ENCODE results near the gene HBG2.

The HBG2 gene

DNA sequence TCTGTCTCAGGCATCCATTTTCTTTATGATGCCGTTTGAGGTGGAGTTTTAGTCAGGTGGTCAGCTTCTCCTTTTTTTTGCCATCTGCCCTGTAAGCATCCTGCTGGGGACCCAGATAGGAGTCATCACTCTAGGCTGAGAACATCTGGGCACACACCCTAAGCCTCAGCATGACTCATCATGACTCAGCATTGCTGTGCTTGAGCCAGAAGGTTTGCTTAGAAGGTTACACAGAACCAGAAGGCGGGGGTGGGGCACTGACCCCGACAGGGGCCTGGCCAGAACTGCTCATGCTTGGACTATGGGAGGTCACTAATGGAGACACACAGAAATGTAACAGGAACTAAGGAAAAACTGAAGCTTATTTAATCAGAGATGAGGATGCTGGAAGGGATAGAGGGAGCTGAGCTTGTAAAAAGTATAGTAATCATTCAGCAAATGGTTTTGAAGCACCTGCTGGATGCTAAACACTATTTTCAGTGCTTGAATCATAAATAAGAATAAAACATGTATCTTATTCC lies 26.1 kb upstream of the HBG2 start:
- no peaks in the 10 kb centered on the region for H3K9me3 ChIP-seq (ENCODE audit: control insufficient read depth in 1 of 2, low read length in 2 of 2)
- no peaks in the 10 kb centered on the region for H3K36me3 ChIP-seq (ENCODE audit: control insufficient read depth in 1 of 2, insufficient read depth in 2 of 2, low read length in 2 of 2)
- no peaks in the 10 kb centered on the region for H3K4me1 ChIP-seq (ENCODE audit: control insufficient read depth in 1 of 2, insufficient read depth in 2 of 2, low read length in 2 of 2)
- no peak overlapping the region for H3K4me3 ChIP-seq (ENCODE audit: low read depth in 1 of 2, low read length in 2 of 2)
- H3K27me3 ChIP-seq (ENCODE audit: low read depth, low read length): no peaks in the 10 kb centered on the region
- H3K27ac ChIP-seq (ENCODE audit: low read length): no peak overlapping the region

DNA sequence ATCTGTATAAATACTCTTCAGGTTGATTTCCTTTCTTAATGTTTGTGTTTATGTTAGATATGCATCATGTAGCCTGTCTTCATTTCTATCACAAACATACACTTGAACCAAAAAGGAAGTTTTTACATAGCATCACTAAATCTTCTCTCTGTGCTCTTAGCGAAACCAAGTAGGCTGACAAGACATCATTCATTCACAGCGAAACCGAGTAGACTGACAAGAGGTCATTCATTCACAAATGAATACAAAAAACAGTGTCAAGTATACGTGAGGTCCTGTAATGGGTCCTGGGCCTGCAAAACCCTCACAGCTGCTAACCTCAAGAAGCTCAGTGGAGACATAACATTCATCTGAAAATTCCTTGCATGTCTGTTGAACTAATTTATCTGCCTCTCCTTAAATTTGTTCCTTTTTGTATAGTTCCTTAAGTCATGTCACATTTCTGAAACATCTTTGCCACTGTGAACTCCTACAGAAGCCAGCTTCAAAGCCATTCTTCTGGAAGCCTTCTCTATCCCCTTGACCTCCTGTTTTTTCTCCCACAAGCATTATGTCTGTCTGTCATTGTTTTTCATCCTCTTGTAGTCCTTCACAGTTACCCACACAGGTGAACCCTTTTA lies 25.0 kb upstream of the HBG2 start:
- no peak overlapping the region for H3K4me3 ChIP-seq (ENCODE audit: low read depth in 1 of 2, low read length in 2 of 2)
- H3K27ac ChIP-seq (ENCODE audit: low read length): no peak overlapping the region
- H3K36me3 ChIP-seq (ENCODE audit: control insufficient read depth in 1 of 2, insufficient read depth in 2 of 2, low read length in 2 of 2): no peaks in the 10 kb centered on the region
- H3K27me3 ChIP-seq (ENCODE audit: low read depth, low read length): no peaks in the 10 kb centered on the region
- H3K4me1 ChIP-seq (ENCODE audit: control insufficient read depth in 1 of 2, insufficient read depth in 2 of 2, low read length in 2 of 2): no peaks in the 10 kb centered on the region
- no peaks in the 10 kb centered on the region for H3K9me3 ChIP-seq (ENCODE audit: control insufficient read depth in 1 of 2, low read length in 2 of 2)

DNA sequence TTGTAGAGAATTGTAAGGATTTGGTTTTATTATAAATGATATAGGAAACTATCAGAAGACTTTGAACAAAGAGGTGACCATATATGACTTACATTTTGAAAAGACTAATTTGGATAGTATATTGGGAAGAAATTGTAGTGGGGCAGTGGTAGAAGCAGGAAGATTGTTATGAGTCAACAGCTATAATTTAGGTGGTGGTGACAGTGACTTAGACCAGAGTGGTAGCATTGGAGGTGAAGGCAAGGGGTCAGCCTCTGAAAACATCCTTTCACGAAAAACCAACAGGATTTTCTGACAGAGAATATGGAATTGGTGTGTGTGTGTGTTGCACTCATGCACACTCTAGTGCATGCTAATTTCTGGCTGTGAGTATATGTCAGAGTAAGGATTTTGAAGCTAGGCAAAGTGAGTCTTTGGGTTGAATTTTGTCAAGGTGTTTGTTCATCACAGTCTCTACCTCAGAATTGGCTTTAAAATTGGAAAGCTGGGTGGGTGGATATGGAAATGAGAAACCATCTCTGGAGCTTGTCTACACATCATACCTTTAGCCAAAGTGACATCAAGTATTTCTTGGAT lies 23.3 kb upstream of the HBG2 start:
- Histone ChIP-seq H3K27me3 (ENCODE audit: low read depth, low read length) (no peaks in the 10 kb centered on the region), H3K36me3 (ENCODE audit: control insufficient read depth in 1 of 2, insufficient read depth in 2 of 2, low read length in 2 of 2) (no peaks in the 10 kb centered on the region), H3K4me3 (ENCODE audit: low read depth in 1 of 2, low read length in 2 of 2) (no peak overlapping the region), H3K9me3 (ENCODE audit: control insufficient read depth in 1 of 2, low read length in 2 of 2) (no peaks in the 10 kb centered on the region), H3K27ac (ENCODE audit: low read length) (no peak overlapping the region), H3K4me1 (ENCODE audit: control insufficient read depth in 1 of 2, insufficient read depth in 2 of 2, low read length in 2 of 2) (no peaks in the 10 kb centered on the region)

DNA sequence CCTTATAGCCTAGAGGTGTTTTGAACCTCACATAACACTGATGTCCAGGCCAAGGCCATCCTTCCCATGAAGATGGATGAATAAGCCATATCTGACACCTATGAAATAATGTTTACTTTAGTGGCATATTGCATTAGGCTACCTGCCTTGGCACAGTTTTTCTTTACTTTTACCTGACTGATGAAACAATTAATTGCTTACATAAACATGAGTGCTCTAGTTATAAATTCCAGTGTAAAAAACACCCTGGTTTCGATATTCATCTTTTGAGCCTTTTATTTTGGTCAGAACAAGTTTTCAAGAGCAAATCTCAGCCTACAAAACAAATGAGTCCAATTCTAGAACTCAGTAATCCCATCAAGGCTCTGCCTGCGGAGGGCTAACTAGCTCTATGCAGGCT lies 22.1 kb upstream of the HBG2 start:
- H3K4me1 ChIP-seq (ENCODE audit: control insufficient read depth in 1 of 2, insufficient read depth in 2 of 2, low read length in 2 of 2): no peaks in the 10 kb centered on the region
- H3K9me3 ChIP-seq (ENCODE audit: control insufficient read depth in 1 of 2, low read length in 2 of 2): no peaks in the 10 kb centered on the region
- H3K27me3 ChIP-seq (ENCODE audit: low read depth, low read length): no peaks in the 10 kb centered on the region
- no peaks in the 10 kb centered on the region for H3K36me3 ChIP-seq (ENCODE audit: control insufficient read depth in 1 of 2, insufficient read depth in 2 of 2, low read length in 2 of 2)
- H3K4me3 ChIP-seq (ENCODE audit: low read depth in 1 of 2, low read length in 2 of 2): no peak overlapping the region
- H3K27ac ChIP-seq (ENCODE audit: low read length): no peak overlapping the region

DNA sequence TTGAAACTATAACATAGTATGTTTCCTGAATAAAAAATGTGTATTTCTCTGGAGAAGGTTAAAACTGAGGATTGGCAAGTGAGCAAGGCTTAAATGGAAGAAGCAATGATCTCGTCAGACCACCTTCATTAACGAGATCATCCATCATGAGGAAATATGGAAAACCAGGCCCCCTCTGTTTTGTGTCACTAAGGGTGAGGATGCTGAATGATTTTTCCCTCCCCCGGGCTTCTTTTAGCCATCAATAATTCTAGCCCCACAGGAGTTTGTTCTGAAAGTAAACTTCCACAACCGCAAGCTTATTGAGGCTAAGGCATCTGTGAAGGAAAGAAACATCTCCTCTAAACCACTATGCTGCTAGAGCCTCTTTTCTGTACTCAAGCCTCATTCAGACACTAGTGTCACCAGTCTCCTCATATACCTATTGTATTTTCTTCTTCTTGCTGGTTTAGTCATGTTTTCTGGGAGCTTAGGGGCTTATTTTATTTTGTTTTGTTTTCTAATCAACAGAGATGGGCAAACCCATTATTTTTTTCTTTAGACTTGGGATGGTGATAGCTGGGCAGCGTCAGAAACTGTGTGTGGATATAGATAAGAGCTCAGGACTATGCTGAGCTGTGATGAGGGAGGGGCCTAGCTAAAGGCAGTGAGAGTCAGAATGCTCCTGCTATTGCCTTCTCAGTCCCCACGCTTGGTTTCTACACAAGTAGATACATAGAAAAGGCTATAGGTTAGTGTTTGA lies 21.0 kb upstream of the HBG2 start:
- no peaks in the 10 kb centered on the region for H3K4me1 ChIP-seq (ENCODE audit: control insufficient read depth in 1 of 2, insufficient read depth in 2 of 2, low read length in 2 of 2)
- no peaks in the 10 kb centered on the region for H3K36me3 ChIP-seq (ENCODE audit: control insufficient read depth in 1 of 2, insufficient read depth in 2 of 2, low read length in 2 of 2)
- no peaks in the 10 kb centered on the region for H3K27me3 ChIP-seq (ENCODE audit: low read depth, low read length)
- no peak overlapping the region for H3K27ac ChIP-seq (ENCODE audit: low read length)
- no peak overlapping the region for H3K4me3 ChIP-seq (ENCODE audit: low read depth in 1 of 2, low read length in 2 of 2)
- H3K9me3 ChIP-seq (ENCODE audit: control insufficient read depth in 1 of 2, low read length in 2 of 2): no peaks in the 10 kb centered on the region

DNA sequence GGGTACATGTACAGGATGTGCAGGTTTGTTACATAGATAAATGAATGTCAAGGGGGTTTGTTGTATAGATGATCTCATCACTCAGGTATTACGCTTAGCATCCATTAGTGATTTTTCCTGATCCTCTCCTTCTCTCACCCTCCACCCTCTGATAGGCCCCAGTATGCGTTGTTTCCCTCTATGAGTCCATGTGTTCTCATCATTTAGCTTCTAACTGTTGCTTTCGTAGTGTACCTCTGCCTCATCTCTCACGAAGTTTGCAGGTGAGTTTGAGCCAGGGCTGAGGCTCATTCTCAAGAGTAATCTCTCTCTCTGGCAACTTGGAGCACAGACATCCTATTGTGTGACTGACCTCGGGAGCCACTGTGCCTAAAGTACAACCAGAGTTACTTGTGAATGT lies 19.8 kb upstream of the HBG2 start:
- Histone ChIP-seq H3K27ac (ENCODE audit: low read length) (no peak overlapping the region), H3K9me3 (ENCODE audit: control insufficient read depth in 1 of 2, low read length in 2 of 2) (no peaks in the 10 kb centered on the region), H3K4me1 (ENCODE audit: control insufficient read depth in 1 of 2, insufficient read depth in 2 of 2, low read length in 2 of 2) (no peaks in the 10 kb centered on the region), H3K36me3 (ENCODE audit: control insufficient read depth in 1 of 2, insufficient read depth in 2 of 2, low read length in 2 of 2) (no peaks in the 10 kb centered on the region), H3K4me3 (ENCODE audit: low read depth in 1 of 2, low read length in 2 of 2) (no peak overlapping the region), H3K27me3 (ENCODE audit: low read depth, low read length) (no peaks in the 10 kb centered on the region)

DNA sequence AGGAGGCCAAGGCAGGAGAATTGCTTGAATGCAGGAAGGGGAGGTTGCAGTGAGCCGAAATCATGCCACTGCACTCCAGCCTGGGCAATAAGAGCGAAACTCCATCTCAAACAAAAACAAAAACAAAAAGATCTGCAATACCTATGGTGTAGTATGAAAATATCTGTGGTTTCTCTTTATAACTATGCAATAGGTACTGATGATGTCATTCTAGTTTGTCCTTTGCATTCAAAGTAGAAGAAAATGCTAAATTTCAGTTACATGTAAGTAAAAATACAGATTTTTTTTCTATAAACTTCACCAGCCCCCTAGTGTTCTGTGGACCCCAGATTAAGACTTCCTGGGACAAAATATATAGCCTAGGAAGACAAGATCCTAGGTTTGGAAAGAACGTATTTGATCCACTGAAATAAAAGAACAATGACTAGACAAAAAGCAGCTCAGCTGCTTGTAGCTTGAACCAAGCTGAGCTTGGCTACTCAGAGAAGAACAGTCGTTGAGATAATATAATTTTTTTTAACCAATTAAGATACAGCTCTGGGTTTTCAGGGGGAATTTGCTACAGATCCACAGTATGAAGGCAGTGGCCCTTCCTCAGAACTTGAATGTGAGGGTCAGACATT lies 17.9 kb upstream of the HBG2 start:
- Histone ChIP-seq H3K4me1 (ENCODE audit: control insufficient read depth in 1 of 2, insufficient read depth in 2 of 2, low read length in 2 of 2) (no peaks in the 10 kb centered on the region), H3K27ac (ENCODE audit: low read length) (no peak overlapping the region), H3K4me3 (ENCODE audit: low read depth in 1 of 2, low read length in 2 of 2) (no peak overlapping the region), H3K36me3 (ENCODE audit: control insufficient read depth in 1 of 2, insufficient read depth in 2 of 2, low read length in 2 of 2) (no peaks in the 10 kb centered on the region), H3K9me3 (ENCODE audit: control insufficient read depth in 1 of 2, low read length in 2 of 2) (no peaks in the 10 kb centered on the region), H3K27me3 (ENCODE audit: low read depth, low read length) (no peaks in the 10 kb centered on the region)

DNA sequence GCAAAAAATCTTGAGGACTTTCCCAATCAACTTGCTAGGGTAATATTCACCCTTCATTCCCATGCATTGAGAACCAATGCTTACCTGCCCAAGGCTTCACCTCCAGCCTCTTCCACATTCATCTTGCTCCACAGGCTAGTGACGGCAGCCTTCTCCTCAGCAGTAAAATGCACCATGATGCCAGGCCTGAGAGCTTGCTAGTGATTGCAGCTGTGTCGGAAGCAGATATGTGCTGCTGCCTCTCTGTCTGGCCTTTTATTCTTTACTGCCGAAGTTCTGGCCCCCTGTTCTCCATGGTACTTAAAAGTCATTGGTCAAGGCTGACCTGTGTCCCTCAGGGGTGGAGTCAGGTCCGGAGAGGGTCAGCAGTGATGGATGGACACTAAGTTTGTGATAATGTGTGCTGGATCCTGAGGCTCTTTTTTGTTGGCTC lies 15.2 kb upstream of the HBG2 start, which contains the start of gene HBE1:
TSS of gene HBE1 (minus strand) at position 231 of the 433 bp plus-strand sequence. CDS start at position 176, 55 bp downstream.
- no peaks in the 10 kb centered on the region for H3K36me3 ChIP-seq (ENCODE audit: control insufficient read depth in 1 of 2, insufficient read depth in 2 of 2, low read length in 2 of 2)
- H3K4me3 ChIP-seq (ENCODE audit: low read depth in 1 of 2, low read length in 2 of 2): no peak within 1 kb of the TSS
- no peaks in the 10 kb centered on the region for H3K9me3 ChIP-seq (ENCODE audit: control insufficient read depth in 1 of 2, low read length in 2 of 2)
- no peak within 1 kb of the TSS for H3K27ac ChIP-seq (ENCODE audit: low read length)
- H3K4me1 ChIP-seq (ENCODE audit: control insufficient read depth in 1 of 2, insufficient read depth in 2 of 2, low read length in 2 of 2): no peaks in the 10 kb centered on the region
- no peaks in the 10 kb centered on the region for H3K27me3 ChIP-seq (ENCODE audit: low read depth, low read length)

DNA sequence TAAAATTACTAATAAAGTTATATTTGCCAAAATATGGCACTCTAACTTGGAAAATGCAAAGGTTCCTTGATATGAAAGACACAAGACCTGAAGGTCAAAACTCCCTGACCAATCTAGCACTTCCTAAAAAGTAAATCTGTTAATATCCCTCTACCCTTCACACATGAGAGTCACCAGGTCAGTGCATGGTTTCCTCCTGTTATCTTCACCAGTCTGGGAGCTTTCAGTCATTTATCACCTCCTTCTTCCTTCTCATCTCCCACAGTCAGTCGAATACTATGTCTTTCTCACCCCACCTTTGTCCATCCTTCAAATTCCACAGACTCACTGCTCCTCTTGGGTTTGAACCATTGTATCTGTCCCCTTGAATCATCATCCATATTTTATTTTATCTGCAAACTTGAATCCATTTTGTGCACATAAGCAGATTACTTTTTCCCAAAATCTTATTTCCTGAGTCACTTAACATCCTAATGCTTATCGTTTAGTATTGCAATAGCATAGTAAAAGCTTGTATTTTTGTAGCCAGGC lies 12.5 kb upstream of the HBG2 start:
- H3K9me3 ChIP-seq (ENCODE audit: control insufficient read depth in 1 of 2, low read length in 2 of 2): no peaks in the 10 kb centered on the region
- no peak overlapping the region for H3K27ac ChIP-seq (ENCODE audit: low read length)
- no peak overlapping the region for H3K4me3 ChIP-seq (ENCODE audit: low read depth in 1 of 2, low read length in 2 of 2)
- no peaks in the 10 kb centered on the region for H3K36me3 ChIP-seq (ENCODE audit: control insufficient read depth in 1 of 2, insufficient read depth in 2 of 2, low read length in 2 of 2)
- H3K4me1 ChIP-seq (ENCODE audit: control insufficient read depth in 1 of 2, insufficient read depth in 2 of 2, low read length in 2 of 2): no peaks in the 10 kb centered on the region
- no peaks in the 10 kb centered on the region for H3K27me3 ChIP-seq (ENCODE audit: low read depth, low read length)

DNA sequence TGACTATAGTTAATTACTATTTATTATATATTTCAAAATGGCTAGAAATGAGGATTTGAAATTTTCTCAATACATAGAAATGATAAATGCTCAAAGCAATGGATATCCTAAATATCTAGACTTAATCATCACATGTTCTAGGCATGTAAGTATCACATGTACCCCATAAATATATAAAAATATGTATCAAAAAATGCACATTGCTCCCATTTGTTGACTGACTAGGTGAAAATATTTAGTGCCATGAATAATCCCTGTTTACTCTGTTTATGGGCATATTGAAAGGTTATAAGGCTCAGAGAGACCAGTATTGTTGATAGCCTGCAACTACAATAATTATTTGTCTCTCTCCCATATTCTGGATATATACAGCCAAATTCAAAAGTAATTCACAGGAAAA lies 12.0 kb upstream of the HBG2 start:
- H3K36me3 ChIP-seq (ENCODE audit: control insufficient read depth in 1 of 2, insufficient read depth in 2 of 2, low read length in 2 of 2): no peaks in the 10 kb centered on the region
- H3K4me3 ChIP-seq (ENCODE audit: low read depth in 1 of 2, low read length in 2 of 2): no peak overlapping the region
- no peaks in the 10 kb centered on the region for H3K27me3 ChIP-seq (ENCODE audit: low read depth, low read length)
- no peak overlapping the region for H3K27ac ChIP-seq (ENCODE audit: low read length)
- H3K9me3 ChIP-seq (ENCODE audit: control insufficient read depth in 1 of 2, low read length in 2 of 2): no peaks in the 10 kb centered on the region
- no peaks in the 10 kb centered on the region for H3K4me1 ChIP-seq (ENCODE audit: control insufficient read depth in 1 of 2, insufficient read depth in 2 of 2, low read length in 2 of 2)

DNA sequence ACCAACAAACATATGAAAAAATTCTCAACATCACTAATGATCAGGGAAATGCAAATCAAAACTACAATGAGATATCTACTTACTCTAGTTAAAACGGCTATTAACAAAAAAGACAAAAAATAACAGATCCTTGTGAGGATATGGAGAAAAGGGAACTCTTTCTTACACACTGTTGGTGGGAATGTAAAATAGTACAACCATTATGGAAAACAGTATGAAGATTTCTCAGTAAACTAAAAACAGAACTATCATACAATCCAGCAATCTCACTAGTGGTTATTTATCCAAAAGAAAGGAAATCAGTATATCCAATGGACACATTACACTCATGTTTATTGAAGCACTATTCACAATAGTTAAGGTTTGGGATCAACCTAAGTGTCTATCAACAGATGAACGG lies 11.3 kb upstream of the HBG2 start:
- H3K4me3 ChIP-seq (ENCODE audit: low read depth in 1 of 2, low read length in 2 of 2): no peak overlapping the region
- H3K36me3 ChIP-seq (ENCODE audit: control insufficient read depth in 1 of 2, insufficient read depth in 2 of 2, low read length in 2 of 2): no peaks in the 10 kb centered on the region
- no peaks in the 10 kb centered on the region for H3K9me3 ChIP-seq (ENCODE audit: control insufficient read depth in 1 of 2, low read length in 2 of 2)
- no peaks in the 10 kb centered on the region for H3K4me1 ChIP-seq (ENCODE audit: control insufficient read depth in 1 of 2, insufficient read depth in 2 of 2, low read length in 2 of 2)
- no peaks in the 10 kb centered on the region for H3K27me3 ChIP-seq (ENCODE audit: low read depth, low read length)
- H3K27ac ChIP-seq (ENCODE audit: low read length): no peak overlapping the region

All from muscle layer of duodenum (tissue), 2 donors.